A549 treated with Hydrocortisone at 1 μM for 4 hours (cell line): Measurements from ENCODE around the gene UTP14C. TPM values are rescaled to one million over a fixed set of nuclear protein-coding genes. Genes with fewer than 3 reads are reported as not detected.

Source experiments
- total RNA-seq: library from RNA; stranded (reverse); fragments of 200-300 nt; extraction: Qiagen RNA extraction; gene quantifications from 5 replicates; pipeline ENCODE4 v1.2.3, GENCODE V29; 2022

Gene UTP14C, protein sequence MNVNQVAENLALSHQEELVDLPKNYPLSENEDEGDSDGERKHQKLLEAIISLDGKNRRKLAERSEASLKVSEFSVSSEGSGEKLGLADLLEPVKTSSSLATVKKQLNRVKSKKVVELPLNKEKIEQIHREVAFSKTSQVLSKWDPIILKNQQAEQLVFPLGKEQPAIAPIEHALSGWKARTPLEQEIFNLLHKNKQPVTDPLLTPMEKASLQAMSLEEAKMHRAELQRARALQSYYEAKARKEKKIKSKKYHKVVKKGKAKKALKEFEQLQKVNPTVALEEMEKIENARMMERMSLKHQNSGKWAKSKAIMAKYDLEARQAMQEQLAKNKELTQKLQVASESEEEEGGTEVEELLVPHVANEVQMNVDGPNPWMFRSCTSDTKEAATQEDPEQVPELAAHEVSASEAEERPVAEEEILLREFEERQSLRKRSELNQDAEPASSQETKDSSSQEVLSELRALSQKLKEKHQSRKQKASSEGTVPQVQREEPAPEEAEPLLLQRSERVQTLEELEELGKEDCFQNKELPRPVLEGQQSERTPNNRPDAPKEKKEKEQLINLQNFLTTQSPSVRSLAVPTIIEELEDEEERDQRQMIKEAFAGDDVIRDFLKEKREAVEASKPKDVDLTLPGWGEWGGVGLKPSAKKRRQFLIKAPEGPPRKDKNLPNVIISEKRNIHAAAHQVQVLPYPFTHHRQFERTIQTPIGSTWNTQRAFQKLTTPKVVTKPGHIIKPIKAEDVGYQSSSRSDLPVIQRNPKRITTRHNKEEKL
- total RNA-seq, result 5.3 to 9.3 TPM (median 6.6 TPM) in 5 replicates

DNA sequence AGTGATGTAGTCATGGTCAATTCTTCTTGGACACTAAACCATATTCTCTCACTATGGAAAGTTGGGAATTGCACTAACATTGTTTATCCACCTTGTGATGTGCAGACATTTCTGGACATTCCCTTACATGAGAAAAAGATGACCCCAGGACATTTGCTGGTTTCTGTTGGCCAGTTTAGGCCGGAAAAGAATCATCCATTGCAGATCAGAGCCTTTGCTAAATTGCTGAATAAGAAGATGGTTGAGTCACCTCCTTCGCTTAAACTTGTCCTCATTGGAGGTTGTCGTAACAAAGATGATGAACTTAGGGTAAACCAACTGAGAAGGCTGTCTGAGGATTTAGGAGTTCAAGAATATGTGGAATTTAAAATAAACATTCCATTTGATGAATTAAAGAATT lies at the start of gene UTP14C:
Gene UTP14C (plus strand): TSS at position 211 of the 400 bp plus-strand sequence. CDS start 4,114 bp downstream, outside the sequence.

GRCh38 chr13:52010890-52011631 lies 13.4 kb upstream of the UTP14C start, which contains the start of gene ATP7B:
TSS of gene ATP7B (minus strand) at chr13:52011450. CDS start at chr13:52011337, 113 bp downstream.

GRCh38 chr13:52011632-52012511 lies 12.6 kb upstream of the UTP14C start, which contains the start of gene ALG11:
TSS of gene ALG11 (plus strand) at chr13:52012398. CDS start at chr13:52012419, 21 bp downstream.

Other genes with a start within 250 kb of the UTP14C start
- 3.7 to 6.5 TPM (median 5.6 TPM) in 5 replicates for gene DHRS12, start 220.5 kb upstream of the UTP14C start, total RNA-seq
- gene TMEM272, start 179.5 kb upstream of the UTP14C start, total RNA-seq, result not detected in 5 replicates
- not detected in 5 replicates for gene CCDC70, start 162.7 kb upstream of the UTP14C start, total RNA-seq
- gene ATP7B, start 13.2 kb upstream of the UTP14C start, total RNA-seq, result 1.8 to 3.0 TPM (median 2.6 TPM) in 5 replicates
- gene ALG11, start 12.3 kb upstream of the UTP14C start, total RNA-seq, result 5.0 to 14.1 TPM (median 7.3 TPM) in 5 replicates
- gene NEK5, start 104.4 kb downstream of the UTP14C start, total RNA-seq, result 0.03 to 0.09 TPM (median 0.06 TPM) in 5 replicates
- 6.4 to 15.3 TPM (median 7.5 TPM) in 5 replicates for gene NEK3, start 134.9 kb downstream of the UTP14C start, total RNA-seq